Neural progenitor cell (in vitro differentiated cells): ENCODE measurements around the gene KLHL29.

ENCODE experiments used
- CTCF ChIP-seq: fragments of 200-600 bp; sonication (generic); IDR thresholded peaks from 2 replicates; pipeline ENCODE4 v1.5.1; 2017; ENCODE audit warnings: antibody characterized with exemption, mild to moderate bottlenecking
- EZH2 ChIP-seq: fragments of 200-600 bp; sonication (generic); IDR thresholded peaks from 2 replicates; pipeline ENCODE4 v1.6.1; 2017; ENCODE audit warnings: antibody characterized with exemption, mild to moderate bottlenecking, moderate library complexity
- EZH2phosphoT487 ChIP-seq: fragments of 200-600 bp; sonication (generic); IDR thresholded peaks from 2 replicates; pipeline ENCODE4 v1.6.1; 2017; ENCODE audit warnings: antibody characterized with exemption

- no peak for TF ChIP-seq CTCF
- no peak for TF ChIP-seq EZH2
- TF ChIP-seq EZH2phosphoT487 = no peak
Observed at GRCh38 chr2:23526835-23527790, 142.1 kb downstream of the KLHL29 start.
